Liver (tissue), 3 donors: Measurements from ENCODE around the gene SLX9.

Experiments
- RXRA ChIP-seq, 2 donors: IDR thresholded peaks; 2 replicates each; pipeline ENCODE4 v1.6.1; 2017 to 2018; ENCODE audit warnings: antibody characterized with exemption in 2 of 2, mild to moderate bottlenecking in 1 of 2
- SP1 ChIP-seq: IDR thresholded peaks from 2 replicates; pipeline ENCODE4 v1.6.1; 2018; ENCODE audit warnings: antibody characterized with exemption, mild to moderate bottlenecking
- TAF1 ChIP-seq: conservative IDR thresholded peaks from 2 replicates; pipeline ENCODE4 v1.6.1; 2016; ENCODE audit warnings: antibody characterized with exemption, mild to moderate bottlenecking
- TF ChIP-seq, protein P1 (sequence below): fragments of 150-350 bp; IDR thresholded peaks from 2 replicates; pipeline ENCODE4 v1.5.1; 2017; ENCODE audit warnings: improper control_type of control experiment, low read depth, low read length; ENCODE audit not compliant: missing input control
- donor health status: healthy.
- donor health status: healthy.

GRCh38 chr21:44958471-44959191, 18.8 kb downstream of the SLX9 start:
- TF ChIP-seq, protein P1, sequence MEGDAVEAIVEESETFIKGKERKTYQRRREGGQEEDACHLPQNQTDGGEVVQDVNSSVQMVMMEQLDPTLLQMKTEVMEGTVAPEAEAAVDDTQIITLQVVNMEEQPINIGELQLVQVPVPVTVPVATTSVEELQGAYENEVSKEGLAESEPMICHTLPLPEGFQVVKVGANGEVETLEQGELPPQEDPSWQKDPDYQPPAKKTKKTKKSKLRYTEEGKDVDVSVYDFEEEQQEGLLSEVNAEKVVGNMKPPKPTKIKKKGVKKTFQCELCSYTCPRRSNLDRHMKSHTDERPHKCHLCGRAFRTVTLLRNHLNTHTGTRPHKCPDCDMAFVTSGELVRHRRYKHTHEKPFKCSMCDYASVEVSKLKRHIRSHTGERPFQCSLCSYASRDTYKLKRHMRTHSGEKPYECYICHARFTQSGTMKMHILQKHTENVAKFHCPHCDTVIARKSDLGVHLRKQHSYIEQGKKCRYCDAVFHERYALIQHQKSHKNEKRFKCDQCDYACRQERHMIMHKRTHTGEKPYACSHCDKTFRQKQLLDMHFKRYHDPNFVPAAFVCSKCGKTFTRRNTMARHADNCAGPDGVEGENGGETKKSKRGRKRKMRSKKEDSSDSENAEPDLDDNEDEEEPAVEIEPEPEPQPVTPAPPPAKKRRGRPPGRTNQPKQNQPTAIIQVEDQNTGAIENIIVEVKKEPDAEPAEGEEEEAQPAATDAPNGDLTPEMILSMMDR = no peak
- TF ChIP-seq SP1 = peak; percentile 82
- peak; percentile 80 to 87 for TF ChIP-seq RXRA (IDR thresholded peaks at IDR 0.05)
- TF ChIP-seq TAF1 = no peak
